Stomach smooth muscle (tissue), 2 donors: ENCODE measurements around the gene SH3BP5.

Source experiments
- H3K27ac ChIP-seq: one replicate; pipeline ENCODE4 v1.7.0; 2013; ENCODE audit warnings: mild to moderate bottlenecking, low read length, inconsistent platforms
- H3K27me3 ChIP-seq, 2 donors: one replicate each; pipeline ENCODE4 v1.7.0; 2013; ENCODE audit warnings: low read length in 2 of 2; ENCODE audit not compliant: insufficient read depth in 2 of 2, control insufficient read depth in 1 of 2
- H3K36me3 ChIP-seq, 2 donors: one replicate each; pipeline ENCODE4 v1.7.0; 2013; ENCODE audit warnings: low read length in 2 of 2; ENCODE audit not compliant: control insufficient read depth in 2 of 2, insufficient read depth in 2 of 2
- H3K4me1 ChIP-seq: one replicate; pipeline ENCODE4 v1.7.0; 2013; ENCODE audit warnings: low read length; ENCODE audit not compliant: control insufficient read depth, insufficient read depth
- H3K4me3 ChIP-seq, 2 donors: one replicate each; pipeline ENCODE4 v1.7.0; 2013; ENCODE audit warnings: low read length in 2 of 2
- H3K9ac ChIP-seq, 2 donors: one replicate each; pipeline ENCODE4 v1.7.0; 2013; ENCODE audit warnings: low read length in 2 of 2, mild to moderate bottlenecking in 1 of 2
- H3K9me3 ChIP-seq, 2 donors: one replicate each; pipeline ENCODE4 v1.7.0; 2013; ENCODE audit warnings: low read length in 2 of 2; ENCODE audit not compliant: control insufficient read depth in 2 of 2
- donor health status: healthy.
- donor health status: Pancreatic carcinoma.

The SH3BP5 gene

DNA sequence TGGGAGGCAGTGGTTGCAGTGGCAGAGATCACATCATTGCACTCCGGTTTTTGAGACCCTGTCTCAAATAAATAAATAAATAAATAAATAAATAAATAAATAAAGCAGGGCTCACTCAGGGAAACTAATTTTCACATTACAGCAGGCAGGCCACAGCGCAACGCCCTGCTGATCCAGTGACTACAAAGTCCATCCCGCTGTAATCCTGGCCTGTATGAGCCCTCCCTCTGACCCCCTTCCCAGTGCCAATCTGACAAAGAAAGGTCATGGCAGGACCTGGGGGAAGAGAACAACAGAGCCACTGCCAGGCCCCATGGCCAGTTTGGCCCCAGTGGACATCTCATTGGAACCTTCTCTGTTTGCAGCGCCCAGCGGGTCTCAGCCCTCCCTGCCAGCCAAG lies 9.3 kb downstream of the SH3BP5 start:
- H3K9me3 ChIP-seq, result no peaks in the 10 kb centered on the region
- no peaks in the 10 kb centered on the region for H3K36me3 ChIP-seq
- no peak overlapping the region for H3K9ac ChIP-seq
- peaks cover 27% of the 10 kb centered on the region for H3K4me1 ChIP-seq
- no peaks in the 10 kb centered on the region for H3K27me3 ChIP-seq
- H3K4me3 ChIP-seq, result no peak overlapping the region
- no peak overlapping the region for H3K27ac ChIP-seq

DNA sequence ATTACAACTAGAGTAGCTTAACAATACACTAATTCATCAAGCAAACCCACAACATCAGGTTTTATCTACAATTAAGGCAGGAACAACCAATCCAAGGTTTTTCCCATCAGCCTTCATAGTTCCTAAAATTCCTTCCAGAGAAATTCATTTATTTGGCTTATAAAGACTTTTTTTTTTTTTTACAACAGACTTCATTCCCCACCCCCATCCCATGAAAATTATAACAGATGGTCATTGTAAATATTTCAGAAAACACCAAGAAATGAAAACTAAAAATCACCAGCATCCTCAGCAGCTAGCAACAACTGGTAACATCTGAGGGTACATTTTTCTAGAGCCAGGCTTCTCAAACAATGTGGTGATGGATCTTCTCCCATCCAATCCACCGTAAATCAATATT lies 11.0 kb downstream of the SH3BP5 start:
- Histone ChIP-seq H3K4me1 (peaks cover 22% of the 10 kb centered on the region), H3K27ac (no peak overlapping the region)

DNA sequence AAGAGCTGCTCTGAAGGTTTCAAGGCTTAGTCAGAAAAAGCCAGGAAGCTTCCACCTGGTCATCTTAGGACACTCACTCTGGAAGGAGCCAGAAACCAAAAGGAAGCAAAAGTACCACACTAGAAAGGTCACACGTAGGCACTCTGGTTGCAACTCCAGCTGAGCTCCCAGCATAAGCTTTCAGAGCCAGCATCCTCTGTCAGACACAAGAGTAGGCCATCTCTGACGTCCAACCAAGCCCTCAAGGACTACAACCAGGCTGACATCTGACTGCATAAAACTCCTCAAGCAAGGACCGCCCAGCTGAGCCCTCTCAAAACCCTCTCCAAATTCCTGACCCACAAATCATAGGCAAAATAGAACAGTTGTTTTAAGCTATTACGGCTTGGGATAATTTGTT lies 12.8 kb downstream of the SH3BP5 start:
- peaks cover 23% of the 10 kb centered on the region for H3K4me1 ChIP-seq
- H3K27me3 ChIP-seq, result no peaks in the 10 kb centered on the region
- no peaks in the 10 kb centered on the region for H3K36me3 ChIP-seq
- H3K27ac ChIP-seq, result peak overlapping the region; percentile 53
- no peak overlapping the region for H3K9ac ChIP-seq
- H3K4me3 ChIP-seq, result peak overlapping the region in 1 of 2 donors; percentile 15
- no peaks in the 10 kb centered on the region for H3K9me3 ChIP-seq

More for the DNA sequence above, 11.0 kb downstream of the SH3BP5 start:
- Histone ChIP-seq H3K4me3 (no peak overlapping the region), H3K27me3 (no peaks in the 10 kb centered on the region), H3K36me3 (no peaks in the 10 kb centered on the region), H3K9me3 (no peaks in the 10 kb centered on the region), H3K9ac (no peak overlapping the region)

DNA sequence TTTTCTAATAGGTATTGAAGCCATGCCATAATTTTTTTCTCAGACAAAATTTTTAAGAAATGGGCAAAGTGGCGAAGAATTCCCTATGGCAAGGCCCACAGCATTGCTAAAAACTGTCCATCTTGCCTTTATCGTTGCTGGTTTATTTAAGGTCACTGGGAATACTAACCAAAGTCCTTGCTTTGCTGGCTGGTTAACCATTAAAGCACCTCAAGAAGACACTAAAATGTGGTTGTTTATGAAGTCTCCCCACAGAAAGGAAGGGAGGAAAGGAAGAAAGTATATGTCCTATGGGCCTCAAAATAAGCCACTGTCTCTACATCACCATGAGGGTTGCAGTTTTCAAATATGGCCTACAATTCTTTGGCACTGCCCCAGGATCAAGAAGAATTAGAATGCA lies 13.2 kb downstream of the SH3BP5 start:
- Histone ChIP-seq H3K27me3 (no peaks in the 10 kb centered on the region), H3K4me3 (no peak overlapping the region), H3K27ac (peak overlapping the region; percentile 53), H3K9me3 (no peaks in the 10 kb centered on the region), H3K36me3 (no peaks in the 10 kb centered on the region), H3K9ac (peak overlapping the region in 1 of 2 donors; percentile 20), H3K4me1 (peaks cover 22% of the 10 kb centered on the region)

DNA sequence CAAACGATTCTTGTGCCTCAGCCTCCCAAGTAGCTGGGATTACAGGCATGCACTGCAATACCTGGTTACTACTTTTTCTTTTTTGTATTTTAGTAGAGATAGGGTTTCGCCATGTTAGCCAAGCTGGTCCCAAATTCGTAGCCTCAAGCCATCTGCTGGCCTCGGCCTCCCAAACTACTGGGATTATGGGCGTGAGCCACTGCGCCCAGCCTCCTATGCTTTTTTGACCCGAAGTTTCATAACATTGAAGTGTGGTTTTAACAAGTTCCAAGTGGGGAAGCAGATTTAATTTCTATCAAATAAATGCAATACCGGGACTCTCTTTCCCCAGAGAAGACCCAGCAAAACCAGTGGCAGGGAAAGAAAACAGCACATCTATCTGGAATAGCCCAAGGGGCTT lies 13.7 kb downstream of the SH3BP5 start:
- H3K4me3 ChIP-seq, result no peak overlapping the region
- no peak overlapping the region for H3K9ac ChIP-seq
- no peak overlapping the region for H3K27ac ChIP-seq
- peaks cover 18% of the 10 kb centered on the region for H3K4me1 ChIP-seq
- no peaks in the 10 kb centered on the region for H3K27me3 ChIP-seq
- no peaks in the 10 kb centered on the region for H3K36me3 ChIP-seq
- H3K9me3 ChIP-seq, result no peaks in the 10 kb centered on the region

DNA sequence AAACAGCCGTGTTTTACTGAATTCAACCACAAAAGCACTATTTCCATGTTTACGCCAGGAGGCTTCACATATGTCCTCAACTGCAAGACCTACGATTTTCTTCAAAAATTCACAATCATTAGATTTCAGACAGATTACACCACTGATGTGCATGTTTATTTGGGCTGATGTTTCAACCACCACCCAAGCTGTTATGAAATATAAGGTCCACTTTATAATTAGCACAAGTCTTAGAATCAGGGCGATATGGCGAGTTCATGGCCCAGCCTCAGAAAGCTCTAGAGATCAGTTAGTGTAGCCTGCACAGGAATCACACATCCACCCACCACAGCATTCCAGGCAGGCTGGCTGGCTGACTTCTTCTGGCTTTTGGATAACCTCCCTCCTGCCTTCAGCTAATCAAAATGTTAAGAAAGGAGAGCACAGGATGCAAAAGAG lies 15.4 kb downstream of the SH3BP5 start:
- Histone ChIP-seq H3K4me3 (no peak overlapping the region), H3K36me3 (no peaks in the 10 kb centered on the region), H3K4me1 (peaks cover 13% of the 10 kb centered on the region), H3K27ac (peak overlapping the region; percentile 41), H3K9ac (no peak overlapping the region), H3K27me3 (no peaks in the 10 kb centered on the region), H3K9me3 (no peaks in the 10 kb centered on the region)

DNA sequence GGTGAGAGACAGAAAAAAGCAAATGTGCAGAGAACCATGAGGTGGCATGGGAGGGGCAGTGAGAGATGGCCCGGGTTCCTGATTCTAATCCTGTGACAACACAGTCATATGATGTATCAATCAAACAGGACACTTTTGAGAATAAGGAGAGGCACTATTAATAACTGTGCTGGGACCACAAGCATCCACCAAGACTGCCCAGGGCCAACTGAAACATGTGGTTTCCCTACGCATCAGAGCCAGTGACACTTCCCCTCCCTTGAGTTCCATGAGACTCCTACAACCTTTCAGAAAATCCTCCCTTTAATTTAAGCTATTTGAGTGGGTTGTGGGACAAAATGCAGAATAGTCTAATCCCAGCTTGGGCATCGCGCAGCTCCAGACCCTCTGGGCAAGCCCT lies 17.4 kb downstream of the SH3BP5 start:
- no peak overlapping the region for H3K9ac ChIP-seq
- no peaks in the 10 kb centered on the region for H3K9me3 ChIP-seq
- H3K4me3 ChIP-seq, result no peak overlapping the region
- H3K36me3 ChIP-seq, result no peaks in the 10 kb centered on the region
- peaks cover 18% of the 10 kb centered on the region for H3K4me1 ChIP-seq
- H3K27me3 ChIP-seq, result no peaks in the 10 kb centered on the region
- H3K27ac ChIP-seq, result no peak overlapping the region

DNA sequence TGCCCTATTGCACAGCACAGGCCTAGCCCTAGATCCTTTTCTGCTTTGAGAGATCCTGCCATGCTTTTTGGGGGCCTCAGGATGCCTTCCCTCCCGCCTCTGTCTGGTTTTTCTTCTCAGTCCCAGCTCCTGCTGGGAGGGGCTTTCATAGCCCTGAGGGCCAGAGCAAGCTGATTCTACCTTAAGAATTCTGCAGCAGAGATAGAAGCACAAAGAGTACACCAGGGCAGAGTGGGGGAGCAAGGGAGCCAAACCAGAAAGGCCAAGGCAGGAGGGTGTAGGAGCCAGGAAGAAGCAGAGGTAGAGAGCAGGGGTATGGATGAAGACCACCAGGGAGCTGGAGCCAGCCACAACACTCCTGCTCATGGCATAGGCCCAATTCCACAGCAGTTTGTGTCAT lies 18.1 kb downstream of the SH3BP5 start:
- H3K9me3 ChIP-seq, result no peaks in the 10 kb centered on the region
- H3K9ac ChIP-seq, result no peak overlapping the region
- no peak overlapping the region for H3K27ac ChIP-seq
- H3K4me1 ChIP-seq, result peaks cover 18% of the 10 kb centered on the region
- no peaks in the 10 kb centered on the region for H3K27me3 ChIP-seq
- H3K36me3 ChIP-seq, result no peaks in the 10 kb centered on the region
- H3K4me3 ChIP-seq, result no peak overlapping the region

DNA sequence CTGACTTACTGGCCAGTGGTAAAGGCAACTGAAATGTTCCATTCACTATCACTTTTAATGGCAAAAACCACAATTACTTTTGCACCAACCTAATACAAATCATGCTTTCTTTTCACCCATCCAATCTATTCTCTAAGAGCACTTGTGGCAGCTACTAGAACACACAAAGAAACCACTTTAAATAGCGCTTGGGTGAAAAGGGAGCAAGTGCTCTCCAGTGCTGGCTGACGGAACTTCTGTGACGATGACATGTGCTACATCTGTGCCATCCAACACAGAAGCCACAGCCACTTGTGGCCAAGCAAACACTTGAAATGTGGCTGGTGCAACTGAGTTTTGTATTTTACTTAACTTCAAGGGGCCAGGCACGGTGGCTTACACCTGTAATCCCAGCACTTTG lies 18.9 kb downstream of the SH3BP5 start:
- Histone ChIP-seq H3K27ac (no peak overlapping the region), H3K4me1 (peaks cover 18% of the 10 kb centered on the region), H3K27me3 (no peaks in the 10 kb centered on the region), H3K9ac (no peak overlapping the region), H3K9me3 (no peaks in the 10 kb centered on the region), H3K4me3 (no peak overlapping the region), H3K36me3 (no peaks in the 10 kb centered on the region)

DNA sequence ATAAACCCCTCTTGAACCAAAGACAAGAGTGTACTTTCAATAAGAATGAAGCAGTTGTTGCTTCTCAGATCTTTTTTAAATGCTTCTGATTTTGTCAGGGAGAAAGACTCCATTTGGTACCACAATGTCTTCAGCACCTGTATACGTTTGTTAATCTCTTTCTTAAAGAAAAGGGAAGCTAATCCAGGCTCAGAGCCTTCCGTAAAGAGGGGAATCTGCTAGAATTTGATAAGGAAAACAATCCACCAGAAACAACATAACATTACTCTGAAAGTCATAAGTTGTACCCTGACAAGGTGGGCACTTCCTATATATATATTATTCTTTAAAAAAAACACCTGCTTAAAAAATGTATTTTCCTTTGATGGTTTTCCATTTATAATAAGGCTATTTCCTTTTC lies 19.8 kb downstream of the SH3BP5 start:
- H3K27me3 ChIP-seq, result no peaks in the 10 kb centered on the region
- no peaks in the 10 kb centered on the region for H3K9me3 ChIP-seq
- no peaks in the 10 kb centered on the region for H3K36me3 ChIP-seq
- no peak overlapping the region for H3K9ac ChIP-seq
- no peak overlapping the region for H3K27ac ChIP-seq
- no peak overlapping the region for H3K4me3 ChIP-seq
- H3K4me1 ChIP-seq, result peaks cover 18% of the 10 kb centered on the region

DNA sequence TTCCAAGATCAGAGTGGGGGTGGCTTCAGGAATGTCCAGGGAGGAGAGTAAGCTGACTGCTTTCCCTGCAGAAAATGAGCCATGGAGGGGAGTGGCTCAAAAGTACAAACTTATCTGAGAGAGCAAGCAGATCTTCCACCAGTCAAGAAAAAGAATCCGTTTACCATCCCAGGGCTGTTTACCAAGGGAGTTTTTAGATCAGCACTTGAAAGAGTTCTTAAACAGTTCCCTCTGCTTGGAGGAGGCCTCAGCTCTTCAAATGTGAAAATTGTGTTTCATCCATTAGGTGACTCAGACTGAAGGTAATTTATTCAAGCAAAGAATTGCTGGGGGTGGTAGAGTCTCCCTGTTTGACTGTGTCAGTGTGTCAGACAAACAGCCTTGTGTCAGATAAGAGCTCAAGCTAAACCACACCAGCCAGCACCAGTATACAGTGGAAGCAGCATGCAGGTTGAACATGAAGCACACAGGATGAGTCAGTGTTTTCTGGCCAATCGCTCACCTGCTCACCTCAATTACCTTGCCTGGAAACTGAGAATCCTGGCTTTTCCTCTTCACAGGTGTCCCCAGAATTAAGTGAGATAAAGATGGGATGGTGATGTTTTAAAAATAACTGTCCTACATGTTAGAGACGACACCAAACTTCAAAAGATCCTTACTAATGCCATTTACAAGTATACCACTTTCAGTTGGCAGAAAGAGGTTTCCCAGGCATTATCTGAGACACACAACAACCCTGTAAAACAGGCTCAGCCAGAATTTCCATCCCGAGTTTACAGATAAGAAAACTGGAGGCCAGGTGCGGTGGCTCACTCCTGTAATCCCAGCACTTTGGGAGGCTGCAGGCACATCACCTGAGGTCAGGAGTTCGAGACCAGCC lies 21.7 kb downstream of the SH3BP5 start:
- Histone ChIP-seq H3K4me1 (peaks cover 18% of the 10 kb centered on the region), H3K27ac (no peak overlapping the region), H3K4me3 (no peak overlapping the region), H3K36me3 (no peaks in the 10 kb centered on the region), H3K9ac (no peak overlapping the region), H3K27me3 (no peaks in the 10 kb centered on the region), H3K9me3 (no peaks in the 10 kb centered on the region)
